NCI-H82 (cell line): Measurements from ENCODE around the gene FECH.
A peak's percentile ranks its signal among the peaks of the same experiment; 100 is the strongest.

Source experiments
- DNase-seq: peaks from one replicate; lab custom pipeline; 2025; lab: John Stamatoyannopoulos, UW

The FECH gene

GRCh38 chr18:57581301-57581934 lies 5.1 kb downstream of the FECH start:
- DNase-seq = no peak

- no peak for DNase-seq
These were observed 6.6 kb downstream of the FECH start for GRCh38 chr18:57579934-57580333.

- DNase-seq = peak; percentile 69
These were observed 10.2 kb downstream of the FECH start for GRCh38 chr18:57576316-57576715.

- DNase-seq = no peak
These were observed 11.0 kb downstream of the FECH start for GRCh38 chr18:57575542-57575941.

GRCh38 chr18:57574866-57575265 lies 11.6 kb downstream of the FECH start:
- no peak for DNase-seq

- DNase-seq = no peak
These were observed 16.3 kb downstream of the FECH start for GRCh38 chr18:57570162-57570561.

GRCh38 chr18:57569133-57569532 lies 17.4 kb downstream of the FECH start:
- no peak for DNase-seq

- peak; percentile 95 for DNase-seq
These were observed 24.6 kb downstream of the FECH start for GRCh38 chr18:57561728-57562423.

GRCh38 chr18:57561261-57561660 lies 25.2 kb downstream of the FECH start:
- no peak for DNase-seq

GRCh38 chr18:57559314-57559713 lies 27.2 kb downstream of the FECH start:
- DNase-seq = peak; percentile 65

GRCh38 chr18:57555134-57555533 lies 31.4 kb downstream of the FECH start:
- DNase-seq = no peak

- no peak for DNase-seq
These were observed 36.0 kb downstream of the FECH start for GRCh38 chr18:57550510-57550909.

- DNase-seq = peak; percentile 58
These were observed 39.2 kb downstream of the FECH start for GRCh38 chr18:57547260-57547659.

- DNase-seq = no peak
These were observed 41.4 kb downstream of the FECH start for GRCh38 chr18:57544936-57545660.

- DNase-seq = no peak
These were observed 42.9 kb downstream of the FECH start for GRCh38 chr18:57543560-57543959.

- DNase-seq = peak; percentile 65
These were observed 43.6 kb downstream of the FECH start for GRCh38 chr18:57542812-57543427.

- DNase-seq = no peak
These were observed 44.4 kb downstream of the FECH start for GRCh38 chr18:57542126-57542525.

GRCh38 chr18:57539702-57540101 lies 46.8 kb downstream of the FECH start:
- DNase-seq = no peak

GRCh38 chr18:57538614-57539013 lies 47.9 kb downstream of the FECH start:
- DNase-seq = no peak

- DNase-seq = peak; percentile 7
These were observed 52.0 kb downstream of the FECH start for GRCh38 chr18:57534511-57534909.

- DNase-seq = no peak
These were observed 52.5 kb downstream of the FECH start for GRCh38 chr18:57533868-57534510.
